Upper lobe of left lung (tissue), 6 donors: Measurements from ENCODE around the gene CERS6. TPM values are rescaled to one million over a fixed set of nuclear protein-coding genes. Genes with fewer than 3 reads are reported as not detected.

Experiments used
- ATAC-seq, 2 donors: fragments of 200-7000 bp; cut with Tn5 transposase; one replicate each; pipeline ENCODE4 v1.9.1; 2022; ENCODE audit warnings: mild to moderate bottlenecking in 2 of 2, moderate library complexity in 2 of 2; ENCODE audit not compliant: low FRiP score in 2 of 2
- DNase-seq, 2 donors: peaks; one replicate each; pipeline ENCODE4 v3.0.0-alpha.2; 2019 to 2020
- H3K27ac ChIP-seq, 4 donors: fragments of 200-600 bp; sonication (generic); one replicate each; pipeline ENCODE4 v1.5.1; 2016 to 2019
- H3K27me3 ChIP-seq, 4 donors: fragments of 200-600 bp; sonication (generic); one replicate each; pipeline ENCODE4 v1.5.1; 2017 to 2019
- H3K36me3 ChIP-seq, 4 donors: fragments of 200-600 bp; sonication (generic); one replicate each; pipeline ENCODE4 v1.5.1; 2016 to 2019
- H3K4me1 ChIP-seq, 4 donors: fragments of 200-600 bp; sonication (generic); one replicate each; pipeline ENCODE4 v1.5.1; 2018 to 2019
- H3K4me3 ChIP-seq, 4 donors: fragments of 200-600 bp; sonication (generic); one replicate each; pipeline ENCODE4 v1.5.1; 2017 to 2019; ENCODE audit warnings: mild to moderate bottlenecking in 2 of 4, moderate library complexity in 1 of 4
- H3K9me3 ChIP-seq, 4 donors: fragments of 200-600 bp; sonication (generic); one replicate each; pipeline ENCODE4 v1.5.1; 2018 to 2019
- EP300 ChIP-seq, 4 donors: sonication (generic); formaldehyde crosslinking; IDR thresholded peaks; one replicate each; pipeline ENCODE4 v1.5.1; 2017; ENCODE audit warnings: antibody characterized with exemption in 4 of 4, control low read depth in 2 of 4
- POLR2A ChIP-seq, 4 donors: fragments of 450-650 bp; IDR thresholded peaks; one replicate each; pipeline ENCODE4 v1.5.1; 2016 to 2017; ENCODE audit warnings: antibody characterized with exemption in 4 of 4, mild to moderate bottlenecking in 2 of 4
- POLR2AphosphoS5 ChIP-seq, 2 donors: sonication (generic); formaldehyde crosslinking; IDR thresholded peaks; one replicate each; pipeline ENCODE4 v1.5.1; 2017; ENCODE audit warnings: antibody characterized with exemption in 2 of 2
- WGBS, 2 donors: methylation state at CpG; one replicate each; pipeline ENCODE4 v1.1.5; 2017 to 2018; 5-methylcytosine and 5-hydroxymethylcytosine counted together
- total RNA-seq, 6 donors: library from RNA; depleted of rRNA in 4 of 6; stranded (reverse); fragments of >200 nt in 4 of 6; gene quantifications; one replicate each; pipeline versions ENCODE4 v1.1.0 to v1.2.1, GENCODE V29; 2016 to 2021
- TF ChIP-seq, protein P1 (sequence below), 6 experiments: fragments of 450-650 bp in 4 of 6; fragments of 200-600 bp in 2 of 6; sonication (generic) in 2 of 6; IDR thresholded peaks; one replicate each; pipeline ENCODE4 v1.5.1; 2016 to 2019; ENCODE audit warnings: antibody characterized with exemption in 6 of 6
- donor health status: DM: no; HTN: no; CAD: no; lungs with moderate emphysema.
- donor health status: DM: no; HTN: yes; CAD: no; lungs with severe emphysema.

The CERS6 gene
- total RNA-seq, 6 donors from 2014 or later = 7.3 to 24.7 (median 16.6) TPM

DNA sequence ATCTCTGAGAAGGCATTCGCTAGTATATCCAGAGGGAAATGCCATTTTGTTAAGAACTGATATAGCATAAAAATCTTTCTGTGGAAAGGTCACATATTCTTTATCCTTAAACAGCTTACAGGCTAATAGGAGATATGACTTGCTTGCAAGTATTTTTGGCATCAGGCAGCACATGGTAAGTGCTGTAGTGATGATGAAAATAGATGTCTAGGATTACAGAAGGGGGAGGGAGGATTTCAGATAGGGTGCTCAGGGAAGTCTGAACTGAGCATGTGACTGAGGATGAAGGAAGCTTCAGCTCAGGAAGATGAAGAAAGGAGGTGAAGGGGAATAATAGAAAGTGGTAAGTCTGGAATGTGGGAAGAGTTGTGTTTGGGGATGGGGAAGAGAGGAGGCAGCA, 187.9 kb downstream of the CERS6 start:
- TF ChIP-seq POLR2A (IDR thresholded peaks at IDR 0.05) (no peak), EP300 (IDR thresholded peaks at IDR 0.05) (no peak), POLR2AphosphoS5 (IDR thresholded peaks at IDR 0.05) (no peak)
- TF ChIP-seq, protein P1, sequence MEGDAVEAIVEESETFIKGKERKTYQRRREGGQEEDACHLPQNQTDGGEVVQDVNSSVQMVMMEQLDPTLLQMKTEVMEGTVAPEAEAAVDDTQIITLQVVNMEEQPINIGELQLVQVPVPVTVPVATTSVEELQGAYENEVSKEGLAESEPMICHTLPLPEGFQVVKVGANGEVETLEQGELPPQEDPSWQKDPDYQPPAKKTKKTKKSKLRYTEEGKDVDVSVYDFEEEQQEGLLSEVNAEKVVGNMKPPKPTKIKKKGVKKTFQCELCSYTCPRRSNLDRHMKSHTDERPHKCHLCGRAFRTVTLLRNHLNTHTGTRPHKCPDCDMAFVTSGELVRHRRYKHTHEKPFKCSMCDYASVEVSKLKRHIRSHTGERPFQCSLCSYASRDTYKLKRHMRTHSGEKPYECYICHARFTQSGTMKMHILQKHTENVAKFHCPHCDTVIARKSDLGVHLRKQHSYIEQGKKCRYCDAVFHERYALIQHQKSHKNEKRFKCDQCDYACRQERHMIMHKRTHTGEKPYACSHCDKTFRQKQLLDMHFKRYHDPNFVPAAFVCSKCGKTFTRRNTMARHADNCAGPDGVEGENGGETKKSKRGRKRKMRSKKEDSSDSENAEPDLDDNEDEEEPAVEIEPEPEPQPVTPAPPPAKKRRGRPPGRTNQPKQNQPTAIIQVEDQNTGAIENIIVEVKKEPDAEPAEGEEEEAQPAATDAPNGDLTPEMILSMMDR (IDR thresholded peaks at IDR 0.05) = no peak
- H3K4me3 ChIP-seq = no peak overlapping the region
- H3K9me3 ChIP-seq = no peaks in the 10 kb centered on the region
- WGBS, 2 donors = 92 to 100% methylated on average over 1 of the region's 1 CpG
- DNase-seq = no peak
- peaks cover 0 to 3% (median 2%) of the 10 kb centered on the region in 4 donors for H3K4me1 ChIP-seq
- no peak overlapping the region for H3K27ac ChIP-seq
- H3K36me3 ChIP-seq = no peaks in the 10 kb centered on the region
- no peaks in the 10 kb centered on the region for H3K27me3 ChIP-seq
- ATAC-seq = no peak

- ATAC-seq (no peak), DNase-seq (no peak)
- Histone ChIP-seq H3K4me1 (peaks cover 0 to 8% (median 2%) of the 10 kb centered on the region in 4 donors), H3K4me3 (no peak overlapping the region), H3K36me3 (no peaks in the 10 kb centered on the region), H3K27me3 (no peaks in the 10 kb centered on the region), H3K27ac (no peak overlapping the region), H3K9me3 (no peaks in the 10 kb centered on the region)
- TF ChIP-seq POLR2A (IDR thresholded peaks at IDR 0.05) = no peak
- no peak for TF ChIP-seq EP300 (IDR thresholded peaks at IDR 0.05)
- TF ChIP-seq POLR2AphosphoS5 (IDR thresholded peaks at IDR 0.05) = no peak
- TF ChIP-seq, protein P1 (IDR thresholded peaks at IDR 0.05) = no peak
- WGBS, 2 donors = 73 to 76% methylated on average over 2 of the region's 2 CpGs
Measured at GRCh38 chr2:168645696-168646338, 189.7 kb downstream of the CERS6 start.

DNA sequence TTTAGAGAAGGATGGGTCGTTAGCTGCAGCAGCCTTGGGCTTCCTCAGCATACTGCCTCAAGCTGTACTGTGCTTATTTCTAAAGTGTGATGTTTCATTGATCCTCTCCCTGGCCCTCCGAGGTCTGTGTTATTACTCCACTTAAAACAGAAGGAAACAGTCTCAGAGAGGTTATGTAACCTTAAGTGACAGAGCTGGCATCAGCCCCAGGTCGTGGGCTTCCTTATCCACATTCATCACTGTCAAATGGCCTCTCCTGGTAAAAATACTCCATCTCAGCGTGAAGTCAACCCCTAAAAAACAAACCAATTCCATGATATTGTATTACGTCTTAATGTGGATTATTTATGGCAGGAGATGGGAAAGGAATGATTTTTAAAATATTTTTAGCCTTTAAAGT, 193.0 kb downstream of the CERS6 start:
- H3K9me3 ChIP-seq = no peaks in the 10 kb centered on the region
- TF ChIP-seq POLR2A (IDR thresholded peaks at IDR 0.05) = no peak
- no peak for TF ChIP-seq POLR2AphosphoS5 (IDR thresholded peaks at IDR 0.05)
- TF ChIP-seq EP300 (IDR thresholded peaks at IDR 0.05) = no peak
- TF ChIP-seq, protein P1 (IDR thresholded peaks at IDR 0.05) = no peak
- DNase-seq (peak in 1 of 2 donors; percentile 57), ATAC-seq (peak; percentile 19 to 60)
- no peak overlapping the region for H3K4me3 ChIP-seq
- H3K36me3 ChIP-seq = no peaks in the 10 kb centered on the region
- no peaks in the 10 kb centered on the region for H3K27me3 ChIP-seq
- H3K27ac ChIP-seq = no peak overlapping the region
- WGBS, 2 donors = 7 to 15% methylated on average over 5 of the region's 5 CpGs
- peaks cover 0 to 8% (median 2%) of the 10 kb centered on the region in 4 donors for H3K4me1 ChIP-seq

- TF ChIP-seq POLR2AphosphoS5 (IDR thresholded peaks at IDR 0.05) (no peak), EP300 (IDR thresholded peaks at IDR 0.05) (no peak), POLR2A (IDR thresholded peaks at IDR 0.05) (no peak)
- TF ChIP-seq, protein P1 (IDR thresholded peaks at IDR 0.05) = no peak
- H3K9me3 ChIP-seq = no peaks in the 10 kb centered on the region
- H3K27me3 ChIP-seq = no peaks in the 10 kb centered on the region
- no peak overlapping the region for H3K4me3 ChIP-seq
- DNase-seq = no peak
- no peak overlapping the region for H3K27ac ChIP-seq
- H3K4me1 ChIP-seq = peaks cover 0 to 8% (median 2%) of the 10 kb centered on the region in 4 donors
- ATAC-seq = no peak
- 63 to 66% methylated on average over 2 of the region's 2 CpGs for WGBS, 2 donors
- H3K36me3 ChIP-seq = no peaks in the 10 kb centered on the region
Measured at GRCh38 chr2:168649562-168649961, 193.5 kb downstream of the CERS6 start.

DNA sequence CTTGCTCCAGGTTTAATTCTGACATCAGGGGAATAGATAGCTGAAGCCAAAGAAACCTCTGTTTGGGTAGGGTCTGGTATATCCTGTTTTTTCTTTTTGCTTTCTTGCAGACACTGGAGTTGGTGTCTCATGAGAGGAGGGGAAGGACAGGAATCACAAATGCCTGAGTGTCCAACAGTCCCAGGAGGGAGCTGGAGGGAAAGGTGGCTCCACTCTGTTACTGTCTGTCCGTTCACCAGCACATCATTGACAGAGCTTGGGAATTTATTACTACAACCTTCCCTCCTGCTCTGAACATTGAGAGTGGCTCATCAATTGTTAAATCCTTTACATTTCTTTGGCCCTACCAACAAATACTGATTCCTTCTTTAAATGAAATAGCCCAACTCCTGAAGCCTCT, 194.1 kb downstream of the CERS6 start:
- ATAC-seq (no peak), DNase-seq (no peak)
- H3K4me1 ChIP-seq = peaks cover 0 to 8% (median 2%) of the 10 kb centered on the region in 4 donors
- TF ChIP-seq EP300 (IDR thresholded peaks at IDR 0.05) = no peak
- TF ChIP-seq, protein P1 (IDR thresholded peaks at IDR 0.05) = no peak
- H3K27ac ChIP-seq = no peak overlapping the region
- WGBS, 2 donors = 0 to 68% methylated on average over 1 of the region's 1 CpG
- H3K36me3 ChIP-seq = no peaks in the 10 kb centered on the region
- H3K27me3 ChIP-seq = no peaks in the 10 kb centered on the region
- no peak overlapping the region for H3K4me3 ChIP-seq
- no peaks in the 10 kb centered on the region for H3K9me3 ChIP-seq
